Stomach (tissue), 9 donors: ENCODE results near the gene PRKAR2B. TPM values are rescaled to one million over a fixed set of nuclear protein-coding genes. Genes with fewer than 3 reads are reported as not detected.
"Not testable (repeated sequence)": the region's sequence is repeated elsewhere in the genome, so short reads cannot be mapped to it uniquely, and the experiment has no call there.

Source experiments
- DNase-seq, 2 donors: peaks; one replicate each; pipeline versions ENCODE4 v3.0.0 to v3.0.0-alpha.2; 2013 to 2019
- H3K27ac ChIP-seq, 5 donors: fragments of 200-600 bp in 4 of 5; sonication (generic) in 4 of 5; one replicate each; pipeline ENCODE4 v1.5.1; 2013 to 2019; ENCODE audit warnings: mild to moderate bottlenecking in 1 of 5, moderate library complexity in 1 of 5
- H3K27me3 ChIP-seq, 3 donors: fragments of 200-600 bp; sonication (generic); one replicate each; pipeline ENCODE4 v1.5.1; 2017 to 2019; ENCODE audit warnings: mixed run types in 1 of 3
- H3K36me3 ChIP-seq, 4 donors: fragments of 200-600 bp; sonication (generic); 1 replicate in 3 of 4; 2 replicates in 1 of 4; pipeline ENCODE4 v1.5.1; 2016 to 2019
- H3K4me1 ChIP-seq, 4 donors: fragments of 200-600 bp; sonication (generic); one replicate each; pipeline ENCODE4 v1.5.1; 2016 to 2019
- H3K4me3 ChIP-seq, 4 donors: fragments of 200-600 bp; sonication (generic) in 3 of 4; one replicate each; pipeline ENCODE4 v1.5.1; 2016 to 2019; ENCODE audit warnings: mild to moderate bottlenecking in 1 of 4
- H3K9me3 ChIP-seq, 4 donors: fragments of 200-600 bp; sonication (generic); one replicate each; pipeline ENCODE4 v1.5.1; 2016 to 2019
- EP300 ChIP-seq: sonication (generic); formaldehyde crosslinking; IDR thresholded peaks from one replicate; pipeline ENCODE4 v1.6.1; 2017; ENCODE audit warnings: antibody characterized with exemption
- POLR2A ChIP-seq, 4 donors: fragments of 450-650 bp; IDR thresholded peaks; one replicate each; pipeline ENCODE4 v1.6.1; 2016; ENCODE audit warnings: antibody characterized with exemption in 4 of 4, control low read depth in 2 of 4, mild to moderate bottlenecking in 1 of 4, moderate library complexity in 1 of 4
- POLR2AphosphoS5 ChIP-seq, 3 donors: sonication (generic); formaldehyde crosslinking; IDR thresholded peaks; one replicate each; pipeline ENCODE4 v1.6.1; 2016; ENCODE audit warnings: antibody characterized with exemption in 3 of 3
- WGBS, 5 donors: extraction: QIAGEN DNeasy Blood & Tissue Kit in 3 of 5; methylation state at CpG; one replicate each; pipeline versions ENCODE4 v1.1.5 to v1.1.7; 2013 to 2018; 5-methylcytosine and 5-hydroxymethylcytosine counted together
- intact Hi-C: fragments of 100-400 bp; cut with DNase I; formaldehyde crosslinking; loops from one replicate; pipeline ENCODE4 v1.15.1; 2023; ENCODE audit warnings: low total_unique reads
- polyA plus RNA-seq, 3 donors: library from polyadenylated mRNA; stranded (reverse); fragments of 200-250 nt; gene quantifications; one replicate each; pipeline ENCODE4 v1.2.3, GENCODE V29; 2013
- total RNA-seq, 5 donors: library from RNA; depleted of rRNA; stranded (reverse); fragments of >200 nt; gene quantifications; one replicate each; pipeline versions ENCODE4 v1.1.0 to v1.2.3, GENCODE V29; 2014 to 2016
- TF ChIP-seq, protein P1 (sequence below), 7 experiments: fragments of 450-650 bp in 4 of 7; fragments of 200-600 bp in 3 of 7; sonication (generic) in 3 of 7; IDR thresholded peaks; one replicate each; pipeline ENCODE4 v1.5.1; 2016 to 2019; ENCODE audit warnings: antibody characterized with exemption in 7 of 7, control low read depth in 2 of 7, mild to moderate bottlenecking in 1 of 7
- donor health status: healthy with polysubstance abuse.
- donor health status: Bipolar disorder and iron deficiency.
- donor health status: healthy.

The PRKAR2B gene
- total and polyA plus RNA-seq, 8 donors, result 4.7 to 39.6 (median 15.2) TPM

DNA sequence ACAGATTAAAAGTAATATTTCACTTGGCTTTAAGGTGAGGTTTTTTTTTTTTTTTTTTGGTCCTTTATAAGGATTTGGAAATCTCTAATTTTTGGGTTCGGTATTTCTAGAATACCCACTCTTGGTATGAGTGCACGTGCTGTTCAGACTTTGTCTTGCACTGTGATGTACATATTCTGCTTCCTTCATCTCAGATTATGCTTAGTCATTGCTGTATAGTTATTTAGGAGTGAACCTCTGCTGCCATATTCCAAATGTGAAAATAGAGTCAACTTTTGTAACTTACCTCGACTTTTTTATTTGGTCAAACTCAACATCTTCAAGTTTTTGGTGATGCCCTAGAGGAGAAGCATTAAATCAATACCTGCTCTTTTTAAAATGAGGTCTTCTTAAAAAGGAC, 84.2 kb downstream of the PRKAR2B start:
- intact Hi-C loops, result no loop called here
- Histone ChIP-seq H3K4me3 (no peak overlapping the region), H3K36me3 (no peaks in the 10 kb centered on the region), H3K9me3 (no peaks in the 10 kb centered on the region), H3K4me1 (no peaks in the 10 kb centered on the region), H3K27ac (no peak overlapping the region), H3K27me3 (no peaks in the 10 kb centered on the region)
- no peak for DNase-seq
- TF ChIP-seq, protein P1, sequence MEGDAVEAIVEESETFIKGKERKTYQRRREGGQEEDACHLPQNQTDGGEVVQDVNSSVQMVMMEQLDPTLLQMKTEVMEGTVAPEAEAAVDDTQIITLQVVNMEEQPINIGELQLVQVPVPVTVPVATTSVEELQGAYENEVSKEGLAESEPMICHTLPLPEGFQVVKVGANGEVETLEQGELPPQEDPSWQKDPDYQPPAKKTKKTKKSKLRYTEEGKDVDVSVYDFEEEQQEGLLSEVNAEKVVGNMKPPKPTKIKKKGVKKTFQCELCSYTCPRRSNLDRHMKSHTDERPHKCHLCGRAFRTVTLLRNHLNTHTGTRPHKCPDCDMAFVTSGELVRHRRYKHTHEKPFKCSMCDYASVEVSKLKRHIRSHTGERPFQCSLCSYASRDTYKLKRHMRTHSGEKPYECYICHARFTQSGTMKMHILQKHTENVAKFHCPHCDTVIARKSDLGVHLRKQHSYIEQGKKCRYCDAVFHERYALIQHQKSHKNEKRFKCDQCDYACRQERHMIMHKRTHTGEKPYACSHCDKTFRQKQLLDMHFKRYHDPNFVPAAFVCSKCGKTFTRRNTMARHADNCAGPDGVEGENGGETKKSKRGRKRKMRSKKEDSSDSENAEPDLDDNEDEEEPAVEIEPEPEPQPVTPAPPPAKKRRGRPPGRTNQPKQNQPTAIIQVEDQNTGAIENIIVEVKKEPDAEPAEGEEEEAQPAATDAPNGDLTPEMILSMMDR (IDR thresholded peaks at IDR 0.05), result no peak
- no peak for TF ChIP-seq POLR2A (IDR thresholded peaks at IDR 0.05)
- TF ChIP-seq EP300, result no peak
- no peak for TF ChIP-seq POLR2AphosphoS5 (IDR thresholded peaks at IDR 0.05)
- 90 to 93% (median 92%) methylated on average over 3 of the region's 3 CpGs for WGBS, 5 donors

DNA sequence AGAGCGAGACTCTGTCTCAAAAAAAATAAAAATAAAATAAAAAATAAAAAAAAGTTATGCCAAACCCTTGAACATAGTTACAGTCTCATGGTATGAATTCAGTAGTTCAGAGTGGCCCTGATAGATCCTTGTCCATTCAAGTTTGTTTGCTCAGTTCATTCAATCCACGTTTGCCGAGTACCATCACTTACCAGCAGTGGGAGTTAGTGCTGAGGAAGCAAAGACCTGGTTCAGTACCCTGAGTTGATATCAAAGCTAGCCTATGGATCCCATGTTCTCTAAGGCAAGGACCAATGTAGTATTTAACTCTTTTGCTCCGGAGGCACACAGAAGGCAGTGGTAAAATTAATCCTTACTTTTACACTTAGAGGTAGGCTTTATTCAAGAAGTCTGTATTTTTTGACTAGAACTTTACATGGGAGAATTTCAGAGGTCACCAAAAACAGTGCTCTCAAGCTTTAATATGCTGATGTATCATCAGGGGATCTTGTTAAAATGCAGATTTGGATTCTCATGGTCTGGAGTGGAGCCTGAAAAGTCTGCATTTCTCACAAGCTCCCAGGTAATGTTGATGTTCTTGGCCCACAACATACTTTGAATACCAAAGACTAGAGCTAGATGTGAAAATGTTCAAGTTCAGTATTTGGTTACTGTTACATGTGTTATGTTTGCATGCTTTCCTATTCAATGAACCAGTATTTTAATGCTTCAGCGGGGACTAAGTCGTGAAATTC, 86.1 kb downstream of the PRKAR2B start:
- no peaks in the 10 kb centered on the region for H3K4me1 ChIP-seq
- no peak for TF ChIP-seq POLR2A (IDR thresholded peaks at IDR 0.05)
- TF ChIP-seq, protein P1 (IDR thresholded peaks at IDR 0.05), result no peak
- no peak for TF ChIP-seq EP300
- TF ChIP-seq POLR2AphosphoS5 (IDR thresholded peaks at IDR 0.05), result no peak
- H3K27ac ChIP-seq, result no peak overlapping the region
- no peak overlapping the region for H3K4me3 ChIP-seq
- no peaks in the 10 kb centered on the region for H3K27me3 ChIP-seq
- intact Hi-C loops, result no loop called here
- no peak for DNase-seq
- no peaks in the 10 kb centered on the region for H3K9me3 ChIP-seq
- no peaks in the 10 kb centered on the region for H3K36me3 ChIP-seq
- 65 to 78% (median 73%) methylated on average over 6 of the region's 6 CpGs for WGBS, 5 donors

DNA sequence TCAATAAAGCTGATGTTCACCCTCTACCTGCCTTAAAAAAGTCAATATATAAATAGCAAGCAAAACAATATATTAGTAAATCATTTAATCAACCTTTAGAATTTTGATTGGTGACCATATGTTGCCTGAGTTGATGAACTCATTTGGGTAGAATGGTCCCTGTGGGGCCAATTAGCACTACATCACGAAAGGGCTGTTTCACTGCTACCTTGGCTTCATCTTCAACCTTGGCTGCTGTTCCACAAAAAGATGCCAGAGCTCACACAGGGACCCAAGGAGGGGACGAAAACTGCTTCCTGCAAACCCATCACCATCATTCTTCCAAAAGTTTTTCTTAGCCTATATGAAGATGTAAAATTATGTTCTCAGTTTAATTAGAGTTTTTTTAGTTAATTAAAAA, 88.9 kb downstream of the PRKAR2B start:
- 74 to 86% (median 80%) methylated on average over 2 of the region's 2 CpGs for WGBS, 5 donors
- TF ChIP-seq EP300 (no peak), POLR2AphosphoS5 (IDR thresholded peaks at IDR 0.05) (no peak), POLR2A (IDR thresholded peaks at IDR 0.05) (no peak)
- TF ChIP-seq, protein P1 (IDR thresholded peaks at IDR 0.05), result no peak
- intact Hi-C loops, result no loop called here
- no peaks in the 10 kb centered on the region for H3K4me1 ChIP-seq
- no peak for DNase-seq
- no peaks in the 10 kb centered on the region for H3K36me3 ChIP-seq
- H3K4me3 ChIP-seq, result no peak overlapping the region
- H3K27ac ChIP-seq, result no peak overlapping the region
- no peaks in the 10 kb centered on the region for H3K27me3 ChIP-seq
- no peaks in the 10 kb centered on the region for H3K9me3 ChIP-seq

DNA sequence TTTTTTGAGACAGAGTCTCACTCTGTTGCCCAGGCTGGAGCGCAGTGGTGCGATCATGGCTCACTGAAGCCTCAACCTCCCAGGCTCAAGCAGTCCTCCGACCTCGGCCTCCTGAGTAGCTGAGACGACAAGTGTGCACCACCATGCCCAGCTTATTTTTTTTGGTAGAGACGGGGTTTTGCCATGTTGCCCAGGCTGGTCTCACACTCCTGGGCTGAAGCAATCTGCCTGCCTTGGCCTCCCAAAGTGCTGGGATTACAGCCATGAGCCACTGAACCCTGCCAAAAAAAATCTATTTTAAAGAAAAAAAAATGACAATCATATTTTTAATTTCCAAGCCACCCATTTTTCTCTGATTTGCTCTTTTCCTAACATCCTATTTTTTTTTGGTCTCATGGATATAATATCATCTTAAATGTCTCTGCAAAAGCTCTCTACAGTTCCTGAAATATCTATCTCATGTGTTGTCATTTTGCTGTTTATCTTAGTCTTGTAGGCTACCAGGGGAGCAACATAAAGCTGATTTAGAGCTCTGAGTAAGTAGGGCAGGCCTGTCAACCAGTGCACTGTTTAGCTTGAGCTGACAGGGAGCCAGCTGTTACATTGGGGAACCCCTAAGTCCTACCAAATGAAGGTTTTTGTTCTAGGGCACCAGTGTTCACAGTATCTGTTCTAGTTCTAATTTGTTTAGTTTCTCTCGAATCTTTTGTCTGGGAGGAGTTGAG, 94.4 kb downstream of the PRKAR2B start:
- Histone ChIP-seq H3K4me3 (no peak overlapping the region), H3K4me1 (no peaks in the 10 kb centered on the region), H3K9me3 (no peaks in the 10 kb centered on the region), H3K27ac (no peak overlapping the region), H3K36me3 (no peaks in the 10 kb centered on the region), H3K27me3 (no peaks in the 10 kb centered on the region)
- DNase-seq, result no peak
- TF ChIP-seq, protein P1 (IDR thresholded peaks at IDR 0.05), result no peak
- TF ChIP-seq POLR2AphosphoS5 (IDR thresholded peaks at IDR 0.05) (no peak), EP300 (no peak), POLR2A (IDR thresholded peaks at IDR 0.05) (no peak)
- 84 to 92% (median 89%) methylated on average over 7 of the region's 7 CpGs for WGBS, 5 donors
- intact Hi-C loops, result no loop called here

DNA sequence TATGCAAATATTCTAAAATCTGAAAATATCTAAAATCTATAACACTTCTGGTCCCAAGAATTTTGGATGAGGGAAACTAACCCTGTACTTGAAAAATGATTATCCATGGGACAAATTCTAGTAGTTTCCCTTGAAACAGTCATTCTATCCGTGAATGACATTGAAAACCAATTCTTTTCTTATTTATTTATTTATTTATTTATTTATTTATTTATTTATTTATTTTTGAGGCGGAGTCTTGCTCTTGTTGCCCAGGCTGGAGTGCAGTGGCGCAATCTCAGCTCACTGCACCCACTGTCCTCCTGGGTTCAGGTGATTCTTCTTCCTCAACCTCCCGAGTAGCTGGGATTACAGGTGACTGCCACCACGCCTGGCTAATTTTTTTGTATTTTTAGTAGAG, 99.4 kb downstream of the PRKAR2B start:
- H3K36me3 ChIP-seq, result not testable (repeated sequence)
- WGBS, 5 donors, result 84 to 90% (median 86%) methylated on average over 5 of the region's 5 CpGs

More for the DNA sequence above, 99.4 kb downstream of the PRKAR2B start:
- H3K4me1 ChIP-seq, H3K4me3 ChIP-seq, DNase-seq, H3K27me3 ChIP-seq, H3K27ac ChIP-seq, H3K9me3 ChIP-seq: not testable (repeated sequence)
- intact Hi-C loops, result loop anchor here (10.0 kb wide), 1 partner anchor 179 kb away; no protein-coding TSS in a partner anchor
